H9 (cell line): ENCODE results near the gene PAX1. TPM values are rescaled to one million over a fixed set of nuclear protein-coding genes. Genes with fewer than 3 reads are reported as not detected.

Experiments used
- DNase-seq: peaks from one replicate; pipeline ENCODE4 v3.0.0-alpha.2; 2017
- H2AFZ ChIP-seq: one replicate; pipeline ENCODE4 v1.6.1; 2013; ENCODE audit warnings: mild to moderate bottlenecking, low read length, control low read depth, moderate library complexity
- H2AK5ac ChIP-seq: 2 replicates; pipeline ENCODE4 v1.6.1; 2013; ENCODE audit warnings: low read length, control low read depth, mixed read lengths; ENCODE audit not compliant: insufficient read length
- H2BK120ac ChIP-seq: one replicate; pipeline ENCODE4 v1.6.1; 2013; ENCODE audit warnings: low read depth, mild to moderate bottlenecking, low read length, control low read depth, inconsistent platforms; ENCODE audit not compliant: poor library complexity, severe bottlenecking
- H2BK12ac ChIP-seq: 2 replicates; pipeline ENCODE4 v1.6.1; 2013; ENCODE audit warnings: low read length, control low read depth, mixed read lengths, low read depth; ENCODE audit not compliant: insufficient read length
- H2BK15ac ChIP-seq: 2 replicates; pipeline ENCODE4 v1.6.1; 2013; ENCODE audit warnings: low read depth, low read length, control low read depth
- H2BK20ac ChIP-seq: one replicate; pipeline ENCODE4 v1.6.1; 2013; ENCODE audit warnings: low read depth, mild to moderate bottlenecking, low read length, control low read depth, inconsistent platforms; ENCODE audit not compliant: poor library complexity, severe bottlenecking
- H2BK5ac ChIP-seq: 2 replicates; pipeline ENCODE4 v1.6.1; 2013; ENCODE audit warnings: low read length, control low read depth, mixed read lengths; ENCODE audit not compliant: insufficient read length
- H3K14ac ChIP-seq: 2 replicates; pipeline ENCODE4 v1.6.1; 2013; ENCODE audit warnings: low read length, control low read depth; ENCODE audit not compliant: insufficient read depth
- H3K18ac ChIP-seq: 2 replicates; pipeline ENCODE4 v1.6.1; 2013; ENCODE audit warnings: low read depth, mild to moderate bottlenecking, mixed read lengths, low read length, control low read depth; ENCODE audit not compliant: insufficient read length
- H3K23ac ChIP-seq: 2 replicates; pipeline ENCODE4 v1.6.1; 2013; ENCODE audit warnings: low read length, control low read depth, mixed read lengths, low read depth; ENCODE audit not compliant: insufficient read length
- H3K23me2 ChIP-seq: 2 replicates; pipeline ENCODE4 v1.6.1; 2013; ENCODE audit warnings: low read depth, mild to moderate bottlenecking, mixed read lengths, low read length, control low read depth; ENCODE audit not compliant: insufficient read length, poor library complexity, severe bottlenecking
- H3K27ac ChIP-seq: 2 replicates; pipeline ENCODE4 v1.5.1; 2013; ENCODE audit warnings: low read length, control low read depth, mixed read lengths, low read depth; ENCODE audit not compliant: insufficient read length
- H3K27me3 ChIP-seq: 2 replicates; pipeline ENCODE4 v1.6.1; 2013; ENCODE audit warnings: low read length, control low read depth, inconsistent platforms; ENCODE audit not compliant: insufficient read depth
- H3K4ac ChIP-seq: 2 replicates; pipeline ENCODE4 v1.6.1; 2013; ENCODE audit warnings: low read depth, mild to moderate bottlenecking, control low read depth, inconsistent platforms, low read length, moderate library complexity
- H3K4me1 ChIP-seq: 2 replicates; pipeline ENCODE4 v1.6.1; 2013; ENCODE audit warnings: low read length, control low read depth, inconsistent platforms; ENCODE audit not compliant: insufficient read depth
- H3K4me2 ChIP-seq: 2 replicates; pipeline ENCODE4 v1.6.1; 2013; ENCODE audit warnings: low read length, control low read depth, mixed read lengths; ENCODE audit not compliant: insufficient read length, insufficient read depth
- H3K56ac ChIP-seq: 2 replicates; pipeline ENCODE4 v1.6.1; 2013; ENCODE audit warnings: low read depth, mild to moderate bottlenecking, mixed read lengths, low read length, control low read depth; ENCODE audit not compliant: insufficient read length
- H3K79me1 ChIP-seq: 2 replicates; pipeline ENCODE4 v1.6.1; 2013; ENCODE audit warnings: low read depth, mild to moderate bottlenecking, moderate library complexity, low read length, control low read depth, inconsistent platforms; ENCODE audit not compliant: insufficient read depth, poor library complexity, severe bottlenecking
- H3K79me2 ChIP-seq: 2 replicates; pipeline ENCODE4 v1.6.1; 2013; ENCODE audit warnings: low read length, control low read depth, inconsistent platforms; ENCODE audit not compliant: insufficient read depth
- H3K9ac ChIP-seq: 2 replicates; pipeline ENCODE4 v1.6.1; 2013; ENCODE audit warnings: low read length, control low read depth, mixed read lengths; ENCODE audit not compliant: insufficient read length; ENCODE audit errors: extremely low read depth
- H3K9me3 ChIP-seq: one replicate; pipeline ENCODE4 v1.6.1; 2013; ENCODE audit warnings: low read depth, low read length, inconsistent platforms; ENCODE audit not compliant: control insufficient read depth
- H3T11ph ChIP-seq: one replicate; pipeline ENCODE4 v1.6.1; 2013; ENCODE audit warnings: mild to moderate bottlenecking, low read length, control low read depth, inconsistent platforms
- H4K20me1 ChIP-seq: one replicate; pipeline ENCODE4 v1.6.1; 2013; ENCODE audit not compliant: control insufficient read depth, insufficient read length, insufficient read depth
- H4K5ac ChIP-seq: 2 replicates; pipeline ENCODE4 v1.6.1; 2013; ENCODE audit warnings: low read depth, mild to moderate bottlenecking, mixed read lengths, low read length, control low read depth; ENCODE audit not compliant: insufficient read length
- H4K8ac ChIP-seq: replicated peaks from 2 replicates; pipeline ENCODE4 v1.6.1; 2013; ENCODE audit warnings: low read length, control low read depth, mixed read lengths, low read depth; ENCODE audit not compliant: insufficient read length
- H4K91ac ChIP-seq: 2 replicates; pipeline ENCODE4 v1.6.1; 2013; ENCODE audit warnings: low read depth, mild to moderate bottlenecking, moderate library complexity, mixed read lengths, low read length, control low read depth; ENCODE audit not compliant: insufficient read length
- H3K27ac Mint-ChIP-seq, 3 experiments: 2 replicates in 2 of 3; 3 replicates in 1 of 3; pipeline ENCODE4 v1.8.0; 2020 to 2021; ENCODE audit warnings: mixed read lengths in 3 of 3, mild to moderate bottlenecking in 1 of 3, moderate library complexity in 1 of 3
- H3K27me3 Mint-ChIP-seq: 2 replicates; pipeline ENCODE4 v1.8.0; 2021; ENCODE audit warnings: low read depth, mild to moderate bottlenecking, moderate library complexity, mixed read lengths
- H3K36me3 Mint-ChIP-seq, 3 experiments: 2 replicates in 2 of 3; 3 replicates in 1 of 3; pipeline ENCODE4 v1.8.0; 2020 to 2021; ENCODE audit warnings: low read depth in 3 of 3, mixed read lengths in 3 of 3; ENCODE audit not compliant: insufficient read depth in 1 of 3
- H3K4me1 Mint-ChIP-seq, 2 experiments: 2 replicates each; pipeline ENCODE4 v1.8.0; 2020; ENCODE audit warnings: mixed read lengths in 2 of 2
- H3K4me3 Mint-ChIP-seq, 2 experiments: 2 replicates in 1 of 2; 3 replicates in 1 of 2; pipeline ENCODE4 v1.8.0; 2020 to 2021; ENCODE audit warnings: mild to moderate bottlenecking in 2 of 2, mixed read lengths in 2 of 2, moderate library complexity in 1 of 2
- H3K9me3 Mint-ChIP-seq, 2 experiments: 2 replicates in 1 of 2; 3 replicates in 1 of 2; pipeline ENCODE4 v1.8.0; 2020; ENCODE audit warnings: mild to moderate bottlenecking in 2 of 2, mixed read lengths in 2 of 2, moderate library complexity in 1 of 2
- WGBS: extraction: QIAGEN DNeasy Blood & Tissue Kit; methylation state at CpG from one replicate; pipeline ENCODE4 v1.1.7; 2013; ENCODE audit warnings: missing lambda C conversion rate, low lambda C conversion rate, mixed read lengths; ENCODE audit not compliant: insufficient read length; ENCODE audit errors: extremely low coverage; 5-methylcytosine and 5-hydroxymethylcytosine counted together
- total RNA-seq: library from RNA; stranded (reverse); gene quantifications from 2 replicates; pipeline ENCODE4 v1.2.1, GENCODE V29; 2021
- TF ChIP-seq, protein P1 (sequence below): fragments of 200-600 bp; sonication (generic); conservative IDR thresholded peaks from 3 replicates; pipeline ENCODE4 v1.8.0; 2021; ENCODE audit warnings: antibody characterized with exemption, mild to moderate bottlenecking

PAX1 gene
- total RNA-seq, 1 experiment from 2014 or later = not detected

DNA sequence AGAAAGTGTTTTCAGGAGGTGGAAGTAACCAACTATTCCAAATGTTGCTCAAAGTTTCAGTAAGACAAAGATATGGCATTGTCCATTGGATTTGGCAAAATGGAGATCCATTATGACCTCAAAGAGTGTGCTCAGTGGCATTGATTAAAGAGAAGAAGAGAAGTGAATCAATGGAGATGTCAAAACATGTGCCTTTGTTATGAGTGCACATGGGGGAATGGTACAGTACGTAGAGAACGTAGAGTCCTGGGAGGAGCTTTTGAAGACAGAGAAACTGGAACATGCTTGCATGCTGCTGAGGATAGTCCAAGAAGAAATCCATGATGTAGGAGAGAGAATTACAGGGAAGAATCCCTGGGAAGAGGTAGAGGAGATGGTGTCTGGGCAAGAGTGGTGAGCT, 42.0 kb upstream of the PAX1 start:
- no peak overlapping the region for H3K4me2 ChIP-seq
- WGBS = no CpG with 5 or more reads among the region's 2 CpGs

More for the DNA sequence above, 42.0 kb upstream of the PAX1 start:
- Histone ChIP-seq H2AK5ac (no peak overlapping the region), H3K4me1 (no peaks in the 10 kb centered on the region), H3K9me3 (no peaks in the 10 kb centered on the region), H3K56ac (no peak overlapping the region), H4K8ac (no peak overlapping the region), H3K9ac (no peak overlapping the region), H3K23ac (no peak overlapping the region), H2BK20ac (no peak overlapping the region), H3K18ac (no peak overlapping the region), H4K91ac (no peak overlapping the region), H2BK12ac (no peak overlapping the region), H3K14ac (no peak overlapping the region), H4K20me1 (no peaks in the 10 kb centered on the region), H2AFZ (no peak overlapping the region), H3K23me2 (no peaks in the 10 kb centered on the region), H2BK15ac (no peak overlapping the region), H3K79me2 (no peaks in the 10 kb centered on the region), H3K27me3 (no peaks in the 10 kb centered on the region), H4K5ac (no peak overlapping the region), H3K79me1 (no peaks in the 10 kb centered on the region), H3K27ac (no peak overlapping the region), H2BK5ac (no peak overlapping the region), H2BK120ac (no peak overlapping the region), H3T11ph (no peak overlapping the region), H3K4ac (no peak overlapping the region)
- no peak for DNase-seq
- peaks cover 8% of the 10 kb centered on the region; the same call in 1 of the 2 replicates for H3K27me3 Mint-ChIP-seq
- H3K9me3 Mint-ChIP-seq = no peaks in the 10 kb centered on the region
- H3K36me3 Mint-ChIP-seq = no peaks in the 10 kb centered on the region
- H3K27ac Mint-ChIP-seq = no peak overlapping the region
- H3K4me3 Mint-ChIP-seq = no peak overlapping the region
- no peaks in the 10 kb centered on the region for H3K4me1 Mint-ChIP-seq
- TF ChIP-seq, protein P1, sequence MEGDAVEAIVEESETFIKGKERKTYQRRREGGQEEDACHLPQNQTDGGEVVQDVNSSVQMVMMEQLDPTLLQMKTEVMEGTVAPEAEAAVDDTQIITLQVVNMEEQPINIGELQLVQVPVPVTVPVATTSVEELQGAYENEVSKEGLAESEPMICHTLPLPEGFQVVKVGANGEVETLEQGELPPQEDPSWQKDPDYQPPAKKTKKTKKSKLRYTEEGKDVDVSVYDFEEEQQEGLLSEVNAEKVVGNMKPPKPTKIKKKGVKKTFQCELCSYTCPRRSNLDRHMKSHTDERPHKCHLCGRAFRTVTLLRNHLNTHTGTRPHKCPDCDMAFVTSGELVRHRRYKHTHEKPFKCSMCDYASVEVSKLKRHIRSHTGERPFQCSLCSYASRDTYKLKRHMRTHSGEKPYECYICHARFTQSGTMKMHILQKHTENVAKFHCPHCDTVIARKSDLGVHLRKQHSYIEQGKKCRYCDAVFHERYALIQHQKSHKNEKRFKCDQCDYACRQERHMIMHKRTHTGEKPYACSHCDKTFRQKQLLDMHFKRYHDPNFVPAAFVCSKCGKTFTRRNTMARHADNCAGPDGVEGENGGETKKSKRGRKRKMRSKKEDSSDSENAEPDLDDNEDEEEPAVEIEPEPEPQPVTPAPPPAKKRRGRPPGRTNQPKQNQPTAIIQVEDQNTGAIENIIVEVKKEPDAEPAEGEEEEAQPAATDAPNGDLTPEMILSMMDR = no peak
